Progenitor cell of endocrine pancreas (in vitro differentiated cells): Measurements from ENCODE around the gene OR10W1. TPM values are rescaled to one million over a fixed set of nuclear protein-coding genes. Genes with fewer than 3 reads are reported as not detected.

Experiments
- DNase-seq: peaks from one replicate; pipeline ENCODE4 v3.0.0; 2021; ENCODE audit warnings: low spot score; ENCODE audit not compliant: unreplicated experiment
- H3K27ac Mint-ChIP-seq: 2 replicates; pipeline ENCODE4 v1.8.0; 2021; ENCODE audit warnings: mild to moderate bottlenecking, moderate library complexity, mixed read lengths
- H3K27me3 Mint-ChIP-seq: 2 replicates; pipeline ENCODE4 v1.8.0; 2021; ENCODE audit warnings: mixed read lengths
- H3K36me3 Mint-ChIP-seq: 2 replicates; pipeline ENCODE4 v1.8.0; 2022; ENCODE audit warnings: mixed read lengths; ENCODE audit not compliant: insufficient read depth
- H3K4me1 Mint-ChIP-seq: 2 replicates; pipeline ENCODE4 v1.8.0; 2021; ENCODE audit warnings: low read depth, mixed read lengths
- H3K4me3 Mint-ChIP-seq: 2 replicates; pipeline ENCODE4 v1.8.0; 2021; ENCODE audit warnings: low read depth, mild to moderate bottlenecking, moderate library complexity, mixed read lengths
- H3K9me3 Mint-ChIP-seq: 2 replicates; pipeline ENCODE4 v1.8.0; 2021; ENCODE audit warnings: low read depth, mixed read lengths
- CTCF ChIP-seq: fragments of 200-600 bp; sonication (generic); IDR thresholded peaks from one replicate; pipeline ENCODE4 v1.5.0; 2021; ENCODE audit warnings: antibody characterized with exemption, mild to moderate bottlenecking; ENCODE audit not compliant: unreplicated experiment
- total RNA-seq: library from RNA; stranded (reverse); gene quantifications from 2 replicates; pipeline ENCODE4 v1.2.1, GENCODE V29; 2021

Gene OR10W1
- total RNA-seq, 1 donor from 2014 or later, result not detected

DNA sequence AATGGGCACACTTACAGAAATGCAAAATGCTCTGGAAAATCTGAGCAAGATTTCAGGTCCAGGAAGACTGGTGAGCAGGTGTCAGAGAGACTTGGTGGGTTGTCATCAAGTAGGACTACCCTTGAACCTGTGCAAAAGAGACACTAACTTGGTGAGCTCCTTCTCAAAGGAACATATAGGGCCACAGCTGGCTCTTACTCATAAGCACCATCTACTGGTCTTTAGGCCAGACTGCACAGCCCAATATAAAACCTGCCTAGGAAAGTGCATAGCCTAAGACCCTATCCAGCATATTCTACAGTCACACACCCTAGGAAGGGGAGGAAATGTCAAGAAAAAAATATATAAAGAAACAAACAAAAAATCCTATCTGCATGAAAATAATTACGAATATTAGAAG, 18.2 kb upstream of the OR10W1 start:
- TF ChIP-seq CTCF, result peak; percentile 72
- H3K4me3 Mint-ChIP-seq, result no peak overlapping the region
- H3K4me1 Mint-ChIP-seq, result peaks cover 2% of the 10 kb centered on the region
- no peaks in the 10 kb centered on the region for H3K36me3 Mint-ChIP-seq
- H3K27me3 Mint-ChIP-seq, result no peaks in the 10 kb centered on the region
- DNase-seq, result no peak
- no peak overlapping the region for H3K27ac Mint-ChIP-seq
- peaks cover 8% of the 10 kb centered on the region for H3K9me3 Mint-ChIP-seq

DNA sequence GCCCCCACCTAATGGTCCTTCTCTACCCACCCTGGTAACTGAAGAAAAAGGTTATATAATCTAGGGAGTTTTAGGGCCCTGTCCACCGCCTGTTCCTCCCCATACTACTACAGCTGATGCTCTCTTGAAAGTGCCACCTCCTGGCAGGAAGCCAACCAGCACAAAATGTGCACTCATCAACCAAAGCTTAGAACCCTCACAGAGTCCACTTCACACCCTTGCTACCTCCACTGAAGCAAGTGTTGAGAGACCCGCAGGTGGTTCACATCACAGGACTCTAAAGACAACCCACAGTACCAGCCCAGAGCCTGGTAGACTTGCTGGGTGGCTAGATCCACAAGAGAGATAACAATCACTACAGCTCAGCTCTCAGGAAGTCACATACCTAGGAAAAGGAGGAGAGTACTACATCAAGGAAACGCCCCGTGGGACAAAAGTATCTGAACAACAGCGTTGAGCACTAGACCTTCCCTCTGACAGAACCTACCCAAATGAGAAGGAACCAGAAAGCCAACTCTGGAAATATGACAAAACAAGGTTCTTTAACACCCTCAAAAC, 17.5 kb upstream of the OR10W1 start:
- no peak overlapping the region for H3K4me3 Mint-ChIP-seq
- H3K4me1 Mint-ChIP-seq, result peaks cover 2% of the 10 kb centered on the region
- no peaks in the 10 kb centered on the region for H3K36me3 Mint-ChIP-seq
- no peak for TF ChIP-seq CTCF
- H3K27ac Mint-ChIP-seq, result no peak overlapping the region
- no peaks in the 10 kb centered on the region for H3K27me3 Mint-ChIP-seq
- no peak for DNase-seq
- peaks cover 8% of the 10 kb centered on the region for H3K9me3 Mint-ChIP-seq

GRCh38 chr11:58276151-58276550, 8.1 kb upstream of the OR10W1 start:
- Mint-ChIP-seq H3K36me3 (peaks cover 2% of the 10 kb centered on the region), H3K27ac (no peak overlapping the region)

DNA sequence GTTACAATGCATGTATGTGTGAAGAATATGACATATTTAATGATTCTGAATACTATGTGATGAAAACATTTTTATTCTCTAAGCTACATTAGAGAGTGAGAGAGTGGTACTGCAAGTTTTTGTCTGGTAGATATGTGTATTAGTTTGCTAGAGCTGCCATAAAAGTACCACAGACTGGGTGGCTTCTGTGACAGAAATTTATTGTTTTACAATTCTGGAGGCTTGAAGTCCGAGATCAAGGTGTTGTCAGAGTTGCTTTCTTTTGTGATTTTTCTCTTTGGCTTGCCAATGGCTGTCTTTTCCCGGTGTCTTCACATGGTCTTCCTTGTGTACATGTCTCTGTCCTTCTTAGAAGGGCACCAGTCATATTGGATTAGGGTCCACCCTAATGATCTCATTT, 6.9 kb upstream of the OR10W1 start:
- peaks cover 2% of the 10 kb centered on the region for H3K36me3 Mint-ChIP-seq
- no peak overlapping the region for H3K27ac Mint-ChIP-seq
- TF ChIP-seq CTCF, result no peak
- H3K27me3 Mint-ChIP-seq, result no peaks in the 10 kb centered on the region
- no peak for DNase-seq
- peaks cover 3% of the 10 kb centered on the region for H3K9me3 Mint-ChIP-seq
- H3K4me1 Mint-ChIP-seq, result no peaks in the 10 kb centered on the region
- H3K4me3 Mint-ChIP-seq, result no peak overlapping the region

More at GRCh38 chr11:58276151-58276550, 8.1 kb upstream of the OR10W1 start:
- no peak for TF ChIP-seq CTCF
- Mint-ChIP-seq H3K9me3 (peaks cover 3% of the 10 kb centered on the region), H3K4me3 (no peak overlapping the region), H3K27me3 (no peaks in the 10 kb centered on the region), H3K4me1 (peaks cover 6% of the 10 kb centered on the region)
- DNase-seq, result no peak

DNA sequence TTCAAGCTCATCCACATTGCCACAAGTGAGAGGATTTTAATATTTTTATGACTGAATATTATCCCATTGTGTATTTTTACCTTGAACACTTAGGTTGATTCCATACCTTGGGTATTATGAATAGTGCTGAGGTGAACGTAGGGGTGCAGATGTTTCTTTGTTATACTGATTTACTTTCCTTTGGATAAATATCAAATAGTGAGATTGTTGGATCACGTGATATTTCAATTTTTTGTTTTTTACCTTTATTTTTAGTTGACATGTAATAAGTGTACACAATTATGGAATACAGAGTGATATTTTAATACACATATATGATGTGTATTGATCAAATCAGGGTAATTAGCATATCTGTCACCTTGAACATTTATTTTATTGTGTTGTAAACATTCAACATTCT, 8.1 kb downstream of the OR10W1 start:
- no peak for DNase-seq
- Mint-ChIP-seq H3K4me3 (no peak overlapping the region), H3K36me3 (no peaks in the 10 kb centered on the region), H3K9me3 (peaks cover 12% of the 10 kb centered on the region), H3K27me3 (no peaks in the 10 kb centered on the region), H3K4me1 (no peaks in the 10 kb centered on the region), H3K27ac (no peak overlapping the region)
- TF ChIP-seq CTCF, result no peak
